ENCODE data around the gene HS3ST5.

The HS3ST5 gene

GRCh38 chr6:114194362-114195026 lies 148.3 kb downstream of the HS3ST5 start:
- no peak for DNase-seq (ENCODE audit: low read depth)

DNA sequence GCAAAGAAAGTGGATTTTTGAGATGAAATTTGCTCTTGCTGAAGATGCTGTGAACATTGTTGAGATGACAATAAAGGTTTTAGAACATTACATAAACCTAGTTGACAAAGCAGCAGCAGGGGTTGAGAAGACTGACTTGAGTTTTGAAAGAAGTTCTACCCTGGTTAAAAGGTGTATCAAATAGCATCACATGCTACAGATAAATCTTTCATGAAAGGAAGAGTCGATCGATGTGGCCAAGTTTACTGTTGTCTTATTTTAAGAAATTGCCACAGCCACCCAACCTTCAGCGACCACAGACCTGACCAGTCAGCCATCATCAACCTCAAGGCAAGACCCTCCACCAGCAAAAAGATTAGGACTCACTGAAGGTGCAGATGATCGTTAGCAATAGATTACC lies 155.3 kb downstream of the HS3ST5 start:
- no peak for DNase-seq (ENCODE audit: low read depth)

DNA sequence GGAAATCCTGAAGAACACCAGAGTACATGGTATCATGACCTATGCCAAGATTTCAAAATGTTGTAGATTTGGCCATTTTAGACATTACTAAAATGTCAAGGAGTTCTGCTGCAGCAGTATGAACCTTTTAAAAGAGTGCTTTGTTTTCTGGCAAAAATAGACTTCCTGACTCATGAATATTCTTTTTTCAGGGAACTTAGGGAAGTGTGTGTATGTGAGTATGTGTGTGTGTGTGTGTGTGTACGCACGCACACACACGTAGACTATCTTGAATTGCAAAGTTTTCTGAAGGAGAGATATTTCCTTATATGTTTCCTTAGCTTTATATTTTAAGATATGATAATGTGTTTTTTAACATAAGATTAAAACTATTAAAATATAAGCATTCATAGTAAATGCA lies 161.2 kb downstream of the HS3ST5 start:
- DNase-seq (ENCODE audit: low read depth) = no peak

- no peak for DNase-seq (ENCODE audit: low read depth)
Measured at GRCh38 chr6:114179411-114179810, 163.4 kb downstream of the HS3ST5 start.

- no peak for DNase-seq (ENCODE audit: low read depth)
Measured at GRCh38 chr6:114176726-114177125, 166.1 kb downstream of the HS3ST5 start.

DNA sequence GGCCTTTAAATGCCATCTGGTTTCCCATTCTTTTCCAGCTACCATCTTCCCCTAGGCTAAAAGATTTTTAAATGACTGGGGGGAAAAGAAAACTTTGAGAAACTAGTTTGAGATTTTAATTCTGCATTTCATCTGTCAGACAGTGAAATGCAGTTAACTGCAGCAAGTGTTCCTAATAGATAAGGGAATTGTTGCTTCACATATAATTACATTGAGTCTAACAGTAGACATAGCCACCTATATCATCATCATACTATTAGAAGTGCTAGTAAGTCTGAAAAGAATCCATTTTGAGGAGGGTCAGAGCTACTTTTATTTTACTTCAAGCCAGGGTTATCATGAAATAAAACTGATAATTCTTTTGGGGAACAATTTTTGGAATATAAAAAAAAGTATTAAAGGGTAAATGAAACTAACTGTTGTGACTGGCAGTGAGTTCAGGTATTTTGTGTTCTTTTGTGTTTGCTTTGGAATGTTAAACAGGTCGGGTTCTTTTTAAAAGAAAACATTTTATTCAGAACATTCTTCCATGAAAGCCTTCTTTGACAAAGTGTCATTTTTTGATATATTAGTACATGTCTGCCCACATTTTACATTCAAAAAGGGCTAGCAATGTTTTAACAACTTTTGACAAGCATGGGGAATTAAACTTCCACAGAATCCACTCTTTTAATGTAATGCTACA lies 170.1 kb downstream of the HS3ST5 start:
- no peak for DNase-seq (ENCODE audit: low read depth)

GRCh38 chr6:114171473-114171872 lies 171.3 kb downstream of the HS3ST5 start:
- DNase-seq (ENCODE audit: low read depth) = no peak

DNA sequence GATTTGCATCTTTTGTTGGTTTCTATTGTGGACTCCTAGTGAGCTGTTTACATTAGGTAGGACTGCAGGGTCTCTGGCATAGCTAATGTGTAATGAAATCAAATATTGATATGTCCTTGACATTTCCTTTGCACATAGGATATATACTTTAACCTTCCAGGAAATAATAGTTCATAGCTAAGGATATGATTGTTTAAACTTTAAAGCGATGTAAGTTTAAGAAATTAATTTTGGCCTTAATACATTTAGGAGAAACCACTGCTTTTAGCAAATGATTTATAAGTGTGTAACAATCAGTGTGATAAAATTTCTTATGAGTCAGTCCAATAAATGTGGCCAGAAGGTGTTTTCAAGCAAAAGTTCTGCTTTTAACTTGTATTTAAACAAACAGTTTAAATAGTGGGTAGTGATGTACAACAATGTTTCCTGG lies 171.8 kb downstream of the HS3ST5 start:
- DNase-seq (ENCODE audit: low read depth) = no peak

DNA sequence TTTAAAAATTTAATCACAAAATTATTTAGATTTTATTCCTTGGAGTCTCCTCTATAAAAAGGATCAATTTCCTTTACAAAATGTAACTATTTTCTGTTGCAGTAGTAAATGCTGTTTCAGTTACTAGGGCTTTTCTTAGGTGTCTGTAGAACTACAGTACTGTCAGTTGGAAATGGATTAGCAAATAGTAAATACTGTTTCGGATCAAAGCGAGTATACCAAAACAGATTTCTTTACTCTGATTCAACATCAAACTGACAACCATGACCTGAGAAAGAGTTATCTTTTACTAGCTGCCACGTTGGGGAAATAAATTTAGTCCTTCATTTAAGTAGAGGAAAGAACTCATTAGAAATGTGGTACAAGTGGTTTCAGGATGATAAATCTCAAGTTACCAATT lies 172.5 kb downstream of the HS3ST5 start:
- DNase-seq (ENCODE audit: low read depth) = no peak

- no peak for DNase-seq (ENCODE audit: low read depth)
Measured at GRCh38 chr6:114169763-114170162, 173.1 kb downstream of the HS3ST5 start.

- no peak for DNase-seq (ENCODE audit: low read depth)
Measured at GRCh38 chr6:114167583-114168576, 174.9 kb downstream of the HS3ST5 start.

DNA sequence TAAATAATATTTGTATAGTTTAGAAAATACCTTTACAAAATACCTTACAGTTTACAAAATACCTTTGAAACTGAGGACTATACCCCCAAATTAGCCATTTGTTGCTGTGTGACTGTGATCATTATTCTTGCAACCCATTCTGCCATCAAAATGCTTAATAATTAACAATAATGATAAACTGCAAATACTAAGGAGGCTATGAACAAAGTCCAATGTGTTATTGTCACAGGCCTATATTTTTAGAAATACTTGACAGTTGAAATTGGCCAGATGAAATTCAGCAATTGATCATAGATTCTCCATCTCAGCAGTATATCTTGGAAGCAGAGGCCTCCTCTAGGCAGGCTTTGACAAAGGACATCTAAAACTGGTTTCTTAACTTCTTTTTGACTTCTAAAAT lies 178.6 kb downstream of the HS3ST5 start:
- DNase-seq (ENCODE audit: low read depth) = no peak

GRCh38 chr6:114162691-114163347 lies 180.0 kb downstream of the HS3ST5 start:
- no peak for DNase-seq (ENCODE audit: low read depth)

DNA sequence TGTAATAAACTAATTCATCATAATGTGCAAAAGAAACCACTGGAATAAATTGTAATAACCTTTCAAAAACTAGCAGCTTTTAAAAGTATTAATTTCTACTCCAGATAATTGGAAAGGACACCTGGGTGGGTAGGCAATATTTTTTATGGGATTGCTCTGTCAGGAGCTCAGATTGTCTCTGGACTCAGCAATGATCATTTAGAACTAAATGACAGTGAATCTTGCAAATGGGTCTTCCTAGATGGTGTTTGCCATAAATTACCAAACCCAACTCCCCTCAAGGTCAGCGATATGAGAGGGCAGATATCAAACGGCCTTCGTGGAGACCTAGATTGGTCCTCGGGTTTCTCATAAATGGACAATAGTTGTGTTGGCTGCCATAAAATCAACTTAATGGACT lies 181.9 kb downstream of the HS3ST5 start:
- no peak for DNase-seq (ENCODE audit: low read depth)

DNA sequence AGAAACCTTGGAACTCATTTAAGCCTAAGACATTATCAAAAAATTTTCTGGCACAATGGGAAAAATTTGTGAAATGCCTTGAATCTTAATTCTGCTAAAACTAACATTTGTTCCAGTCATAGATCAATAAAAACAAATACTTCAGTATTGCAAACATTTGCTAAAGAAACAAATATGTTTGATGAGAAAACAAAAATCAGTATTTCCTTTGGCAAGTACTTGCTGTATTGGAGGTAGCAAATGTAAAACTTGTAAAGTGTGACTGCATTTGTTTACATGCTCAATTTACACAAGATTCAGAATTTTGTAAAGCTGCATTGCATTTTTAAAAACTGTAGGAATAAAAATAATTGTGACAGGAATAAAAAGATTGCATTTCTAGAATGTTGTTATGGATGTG lies 183.1 kb downstream of the HS3ST5 start:
- no peak for DNase-seq (ENCODE audit: low read depth)

DNA sequence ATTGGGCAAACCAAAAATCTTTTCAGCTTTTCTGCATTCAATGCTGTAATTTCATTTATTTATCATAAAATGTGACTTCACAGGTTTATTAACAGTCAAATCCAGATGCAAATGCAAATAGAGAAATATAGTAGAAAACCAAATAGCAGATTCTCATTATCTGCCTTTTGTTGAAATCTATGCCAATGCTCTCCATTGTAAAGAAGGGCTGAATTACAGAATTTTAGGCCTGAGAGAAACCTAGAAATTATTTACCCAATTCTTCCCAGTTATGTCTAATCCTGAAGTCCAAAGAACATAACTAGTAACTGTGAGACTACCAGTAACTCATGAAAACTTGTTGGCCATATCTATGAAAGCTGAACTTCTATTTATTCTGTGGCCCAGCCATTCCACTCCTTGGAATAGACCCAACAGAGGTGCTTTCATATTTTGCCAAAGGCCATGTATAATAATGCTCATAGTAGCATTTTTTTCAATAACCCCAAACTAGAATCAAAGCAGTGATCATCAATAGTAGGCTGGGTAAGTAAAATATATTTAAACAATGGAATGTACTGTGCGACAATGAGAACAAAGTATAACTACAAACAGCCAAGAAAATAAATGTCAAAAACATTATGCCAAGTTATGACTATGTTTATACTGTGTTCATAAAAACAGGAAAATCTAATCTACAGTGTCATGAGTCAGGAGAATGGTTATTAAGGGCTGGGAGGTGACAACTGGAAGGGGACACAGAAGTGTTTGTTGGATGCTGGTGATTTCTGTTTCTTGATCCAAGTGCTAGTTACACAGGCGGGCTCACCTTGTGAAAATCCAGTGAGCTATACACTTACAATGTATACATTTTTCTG lies 183.8 kb downstream of the HS3ST5 start:
- DNase-seq (ENCODE audit: low read depth) = no peak

DNA sequence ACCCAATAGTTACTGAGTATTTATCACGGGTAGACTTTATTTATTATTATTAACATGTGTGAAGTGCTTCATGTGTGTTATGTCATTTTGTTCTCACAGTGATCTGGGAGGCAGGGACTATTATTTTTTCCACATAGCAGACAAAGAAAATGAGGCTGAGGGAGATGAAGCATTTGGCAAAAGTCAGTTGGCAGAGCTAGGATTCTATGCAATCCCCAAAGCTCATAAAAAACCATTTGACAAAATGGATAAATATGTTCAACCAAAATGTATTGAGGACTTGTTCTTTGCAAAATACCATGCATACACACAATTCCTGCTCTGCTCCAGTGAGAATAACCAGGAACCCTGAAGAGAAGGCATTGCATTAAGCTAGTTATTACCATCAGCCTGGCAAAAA lies 184.4 kb downstream of the HS3ST5 start:
- no peak for DNase-seq (ENCODE audit: low read depth)

DNA sequence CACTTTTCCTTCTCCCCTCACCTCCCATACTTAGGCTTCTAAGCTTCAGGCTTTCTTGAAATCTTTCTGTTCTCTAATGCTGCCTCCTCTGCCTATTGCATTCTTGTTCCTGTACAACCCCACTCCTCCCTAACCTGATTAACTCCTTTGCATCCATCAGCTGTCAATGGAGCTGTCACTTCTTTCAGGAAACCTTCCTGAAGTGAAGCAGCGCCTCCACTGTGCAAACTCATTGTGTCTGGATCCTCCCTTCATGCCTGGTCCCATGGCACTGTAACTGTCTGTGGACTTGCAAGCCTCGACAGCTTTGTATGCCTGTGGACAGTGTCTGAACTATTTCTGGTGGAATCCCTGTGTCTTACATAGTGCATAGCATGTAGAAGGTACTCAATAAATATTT lies 185.0 kb downstream of the HS3ST5 start:
- DNase-seq (ENCODE audit: low read depth) = no peak

- no peak for DNase-seq (ENCODE audit: low read depth)
Measured at GRCh38 chr6:114155763-114156162, 187.1 kb downstream of the HS3ST5 start.

DNA sequence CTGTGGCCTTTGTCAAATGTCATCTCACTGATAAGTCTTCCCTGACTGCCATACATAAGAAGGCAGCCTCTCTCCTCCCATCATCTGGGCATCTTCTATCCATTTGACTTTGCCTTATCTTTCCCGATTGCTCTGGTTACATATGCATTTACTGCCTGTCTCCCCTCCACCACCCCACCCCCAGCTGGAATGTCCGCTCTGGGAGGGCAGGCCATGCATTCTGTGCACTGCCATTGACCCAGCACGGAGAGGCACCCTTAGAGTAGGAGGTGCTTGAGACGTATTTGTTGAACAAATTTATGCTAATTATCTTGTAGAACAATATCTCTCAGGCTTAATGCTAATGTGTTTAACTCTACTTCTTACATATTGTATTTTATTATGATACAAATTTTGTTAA lies 188.0 kb downstream of the HS3ST5 start:
- no peak for DNase-seq (ENCODE audit: low read depth)

- DNase-seq (ENCODE audit: low read depth) = no peak
Measured at GRCh38 chr6:114153448-114153847, 189.4 kb downstream of the HS3ST5 start.
